CD14-positive monocyte (primary cell): ENCODE data around the gene SLC10A7. TPM values are rescaled to one million over a fixed set of nuclear protein-coding genes. Genes with fewer than 3 reads are reported as not detected.

Experiments
- DNase-seq, 3 donors: peaks; one replicate each; pipeline ENCODE4 v3.0.0-alpha.2; 2011 to 2022
- H2AFZ ChIP-seq: 2 replicates; pipeline ENCODE4 v1.6.0; 2012; ENCODE audit warnings: mild to moderate bottlenecking, low read depth, low read length, inconsistent platforms; ENCODE audit not compliant: insufficient read depth, poor library complexity, severe bottlenecking
- H3K27ac ChIP-seq, 2 donors: 1 replicate in 1 of 2; 2 replicates in 1 of 2; pipeline ENCODE4 v1.5.1; 2012 to 2013; ENCODE audit warnings: low read length in 2 of 2, control low read depth in 1 of 2, inconsistent platforms in 1 of 2, low read depth in 1 of 2, mild to moderate bottlenecking in 1 of 2
- H3K27me3 ChIP-seq, 2 donors: one replicate each; pipeline versions ENCODE4 v1.6.0 to v1.6.1; 2011 to 2013; ENCODE audit warnings: low read length in 2 of 2; ENCODE audit not compliant: control insufficient read depth in 2 of 2, insufficient read depth in 2 of 2
- H3K36me3 ChIP-seq, 2 donors: replicated peaks in 1 of 2; 1 replicate in 1 of 2; 2 replicates in 1 of 2; pipeline versions ENCODE4 v1.5.1 to v1.6.1; 2012 to 2013; ENCODE audit warnings: low read length in 2 of 2, control low read depth in 1 of 2, inconsistent platforms in 1 of 2, mild to moderate bottlenecking in 1 of 2; ENCODE audit not compliant: insufficient read depth in 2 of 2, control insufficient read depth in 1 of 2
- H3K4me1 ChIP-seq, 2 donors: 1 replicate in 1 of 2; 2 replicates in 1 of 2; pipeline versions ENCODE4 v1.5.1 to v1.6.1; 2012 to 2013; ENCODE audit warnings: low read length in 2 of 2, control low read depth in 1 of 2, inconsistent platforms in 1 of 2, mild to moderate bottlenecking in 1 of 2, moderate library complexity in 1 of 2; ENCODE audit not compliant: insufficient read depth in 2 of 2, control insufficient read depth in 1 of 2
- H3K4me2 ChIP-seq: replicated peaks from 2 replicates; pipeline ENCODE3; 2012; ENCODE audit warnings: low read length, moderate library complexity, mild to moderate bottlenecking; ENCODE audit not compliant: poor library complexity, severe bottlenecking; ENCODE audit errors: extremely low read depth
- H3K4me3 ChIP-seq, 3 experiments: fragments of 200-600 bp in 1 of 3; sonication (generic) in 1 of 3; replicated peaks in 1 of 3; 1 replicate in 2 of 3; 2 replicates in 1 of 3; pipeline ENCODE4 v1.5.1; 2011 to 2013; ENCODE audit warnings: low read length in 3 of 3, mild to moderate bottlenecking in 3 of 3, control low read depth in 2 of 3, low read depth in 2 of 3, inconsistent platforms in 1 of 3, moderate library complexity in 1 of 3
- H3K79me2 ChIP-seq: 2 replicates; pipeline ENCODE4 v1.6.0; 2012; ENCODE audit warnings: mild to moderate bottlenecking, control low read depth, inconsistent platforms, low read length, moderate library complexity; ENCODE audit not compliant: insufficient read depth
- H3K9ac ChIP-seq: 2 replicates; pipeline ENCODE4 v1.6.0; 2017; ENCODE audit warnings: low read length, mild to moderate bottlenecking; ENCODE audit not compliant: insufficient read depth, poor library complexity, severe bottlenecking
- H3K9me3 ChIP-seq, 2 donors: replicated peaks in 1 of 2; 1 replicate in 1 of 2; 2 replicates in 1 of 2; pipeline versions ENCODE4 v1.5.1 to v1.6.1; 2012 to 2013; ENCODE audit warnings: low read length in 2 of 2, control low read depth in 1 of 2; ENCODE audit not compliant: control insufficient read depth in 1 of 2, insufficient read depth in 1 of 2
- H4K20me1 ChIP-seq: 2 replicates; pipeline ENCODE4 v1.6.0; 2012; ENCODE audit warnings: mild to moderate bottlenecking, low read length, control low read depth, moderate library complexity; ENCODE audit not compliant: insufficient read depth
- H3K27ac Mint-ChIP-seq, 7 donors: one replicate each; pipeline ENCODE4 v1.8.0; 2020; ENCODE audit warnings: mild to moderate bottlenecking in 7 of 7, mixed read lengths in 7 of 7, moderate library complexity in 6 of 7, inconsistent platforms in 2 of 7
- H3K27me3 Mint-ChIP-seq, 3 donors: one replicate each; pipeline ENCODE4 v1.8.0; 2021 to 2022; ENCODE audit warnings: low read depth in 3 of 3, mild to moderate bottlenecking in 3 of 3, mixed read lengths in 3 of 3, moderate library complexity in 3 of 3, inconsistent platforms in 1 of 3
- H3K36me3 Mint-ChIP-seq, 2 donors: one replicate each; pipeline ENCODE4 v1.8.0; 2020; ENCODE audit warnings: mixed read lengths in 2 of 2, inconsistent platforms in 1 of 2, mild to moderate bottlenecking in 1 of 2
- H3K4me1 Mint-ChIP-seq: one replicate; pipeline ENCODE4 v1.8.0; 2020; ENCODE audit warnings: mild to moderate bottlenecking, mixed read lengths
- H3K4me3 Mint-ChIP-seq, 2 donors: one replicate each; pipeline ENCODE4 v1.8.0; 2020; ENCODE audit warnings: mild to moderate bottlenecking in 2 of 2, mixed read lengths in 2 of 2, moderate library complexity in 1 of 2
- H3K9me3 Mint-ChIP-seq, 7 donors: one replicate each; pipeline ENCODE4 v1.8.0; 2020 to 2022; ENCODE audit warnings: mixed read lengths in 7 of 7, mild to moderate bottlenecking in 6 of 7, moderate library complexity in 6 of 7, inconsistent platforms in 2 of 7
- WGBS: methylation state at CpG from one replicate; pipeline ENCODE4 v1.1.5; 2013; ENCODE audit warnings: missing lambda C conversion rate; ENCODE audit not compliant: insufficient coverage; 5-methylcytosine and 5-hydroxymethylcytosine counted together
- intact Hi-C, 2 donors: fragments of 100-400 bp; cut with micrococcal nuclease; formaldehyde crosslinking; loops; one replicate each; pipeline versions ENCODE4 v1.15.0 to v1.15.1; 2023
- polyA plus RNA-seq, 3 donors: library from polyadenylated mRNA; depleted of rRNA in 1 of 3; unstranded in 2 of 3; stranded (reverse) in 1 of 3; fragments of 300-500 nt in 2 of 3; fragments of >200 nt in 1 of 3; fragmentation: Illumina TruSeq in 2 of 3; gene quantifications; 1 replicate in 2 of 3; 2 replicates in 1 of 3; pipeline ENCODE4 v1.2.3, GENCODE V29; 2012 to 2021
- TF ChIP-seq, protein P1 (sequence below): fragments of 200-600 bp; IDR thresholded peaks from one replicate; pipeline ENCODE4 v1.8.0; 2022; ENCODE audit warnings: antibody characterized with exemption, mild to moderate bottlenecking

Gene SLC10A7
- polyA plus RNA-seq, 3 donors, result 6.6 to 8.3 (median 6.8) TPM

DNA sequence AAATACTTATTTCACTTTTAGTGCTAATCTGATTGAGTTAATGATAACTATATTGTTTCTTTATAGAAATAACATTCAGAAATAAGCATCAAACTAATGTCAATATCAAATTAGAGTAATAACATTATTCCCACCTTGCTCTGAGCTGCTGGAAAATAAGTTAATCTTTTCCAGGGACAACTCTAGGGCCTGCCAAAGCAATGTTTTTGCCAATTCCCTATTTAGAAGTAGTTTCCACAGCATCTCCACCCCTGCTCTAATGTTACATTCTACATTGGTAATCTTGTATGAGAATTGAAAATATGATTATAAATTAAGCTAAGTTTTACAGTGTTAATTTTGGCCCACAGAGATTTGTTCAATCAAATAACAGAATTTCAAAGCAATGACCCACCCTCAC lies 239.1 kb downstream of the SLC10A7 start:
- H3K79me2 ChIP-seq, result no peaks in the 10 kb centered on the region
- H3K9ac ChIP-seq, result no peak overlapping the region
- H3K9me3 ChIP-seq, result no peaks in the 10 kb centered on the region
- no peak for DNase-seq
- Mint-ChIP-seq H3K27me3 (no peaks in the 10 kb centered on the region), H3K9me3 (no peaks in the 10 kb centered on the region), H3K4me3 (no peak overlapping the region), H3K36me3 (peaks cover 0 to 11% of the 10 kb centered on the region in 2 donors), H3K27ac (no peak overlapping the region), H3K4me1 (no peaks in the 10 kb centered on the region)
- no peaks in the 10 kb centered on the region for H3K27me3 ChIP-seq
- no peak overlapping the region for H3K4me3 ChIP-seq
- H4K20me1 ChIP-seq, result no peaks in the 10 kb centered on the region
- H3K4me1 ChIP-seq, result peaks cover 3 to 13% of the 10 kb centered on the region in 2 donors
- no peak overlapping the region for H3K4me2 ChIP-seq
- H3K27ac ChIP-seq, result no peak overlapping the region
- intact Hi-C loops, result no loop called here
- H2AFZ ChIP-seq, result no peak overlapping the region
- H3K36me3 ChIP-seq, result peaks cover 0 to 13% of the 10 kb centered on the region in 2 donors
- TF ChIP-seq, protein P1, sequence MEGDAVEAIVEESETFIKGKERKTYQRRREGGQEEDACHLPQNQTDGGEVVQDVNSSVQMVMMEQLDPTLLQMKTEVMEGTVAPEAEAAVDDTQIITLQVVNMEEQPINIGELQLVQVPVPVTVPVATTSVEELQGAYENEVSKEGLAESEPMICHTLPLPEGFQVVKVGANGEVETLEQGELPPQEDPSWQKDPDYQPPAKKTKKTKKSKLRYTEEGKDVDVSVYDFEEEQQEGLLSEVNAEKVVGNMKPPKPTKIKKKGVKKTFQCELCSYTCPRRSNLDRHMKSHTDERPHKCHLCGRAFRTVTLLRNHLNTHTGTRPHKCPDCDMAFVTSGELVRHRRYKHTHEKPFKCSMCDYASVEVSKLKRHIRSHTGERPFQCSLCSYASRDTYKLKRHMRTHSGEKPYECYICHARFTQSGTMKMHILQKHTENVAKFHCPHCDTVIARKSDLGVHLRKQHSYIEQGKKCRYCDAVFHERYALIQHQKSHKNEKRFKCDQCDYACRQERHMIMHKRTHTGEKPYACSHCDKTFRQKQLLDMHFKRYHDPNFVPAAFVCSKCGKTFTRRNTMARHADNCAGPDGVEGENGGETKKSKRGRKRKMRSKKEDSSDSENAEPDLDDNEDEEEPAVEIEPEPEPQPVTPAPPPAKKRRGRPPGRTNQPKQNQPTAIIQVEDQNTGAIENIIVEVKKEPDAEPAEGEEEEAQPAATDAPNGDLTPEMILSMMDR, result no peak

DNA sequence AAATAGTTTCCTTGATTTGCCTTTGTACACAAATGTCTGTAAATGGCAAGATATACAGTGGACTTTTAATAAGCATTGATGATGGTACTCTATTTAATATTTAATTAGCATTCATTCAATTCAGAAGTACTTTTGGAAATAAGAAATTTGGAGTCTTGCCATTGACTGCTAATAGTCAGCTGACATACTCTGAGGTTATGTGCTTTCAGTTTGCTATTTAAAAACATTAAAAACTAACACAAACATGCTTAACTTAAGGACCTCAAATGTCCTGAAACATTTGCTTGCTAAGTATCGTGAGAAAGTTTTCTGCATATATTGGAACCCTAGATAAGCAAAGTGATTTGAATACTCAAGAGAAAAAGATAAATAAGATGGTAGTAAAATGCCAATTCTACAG lies 242.8 kb downstream of the SLC10A7 start:
- Histone ChIP-seq H3K9me3 (no peaks in the 10 kb centered on the region), H4K20me1 (no peaks in the 10 kb centered on the region), H3K27ac (no peak overlapping the region), H3K79me2 (no peaks in the 10 kb centered on the region), H3K4me2 (no peak overlapping the region), H3K4me3 (no peak overlapping the region), H3K27me3 (no peaks in the 10 kb centered on the region), H2AFZ (no peak overlapping the region), H3K9ac (no peak overlapping the region), H3K4me1 (peaks cover 5 to 10% of the 10 kb centered on the region in 2 donors), H3K36me3 (peaks cover 0 to 4% of the 10 kb centered on the region in 2 donors)
- TF ChIP-seq, protein P1, result no peak
- no CpG with 5 or more reads among the region's 1 CpG for WGBS
- intact Hi-C loops, result no loop called here
- Mint-ChIP-seq H3K27ac (no peak overlapping the region), H3K27me3 (no peaks in the 10 kb centered on the region), H3K4me1 (peaks cover 6% of the 10 kb centered on the region), H3K9me3 (no peaks in the 10 kb centered on the region), H3K36me3 (peaks cover 0 to 11% of the 10 kb centered on the region in 2 donors), H3K4me3 (no peak overlapping the region)
- DNase-seq, result no peak
